ENCODE data around the gene MYNN.

Gene MYNN

GRCh38 chr3:169780742-169781141, 7.5 kb downstream of the MYNN start:
- no peak for DNase-seq

- no peak for DNase-seq
Measured at GRCh38 chr3:169781209-169781855, 8.1 kb downstream of the MYNN start.

GRCh38 chr3:169787120-169787519, 13.9 kb downstream of the MYNN start:
- no peak for DNase-seq

- DNase-seq: no peak
Measured at GRCh38 chr3:169787791-169788190, 14.6 kb downstream of the MYNN start.

- DNase-seq: no peak
Measured at GRCh38 chr3:169790219-169790618, 17.0 kb downstream of the MYNN start.

GRCh38 chr3:169790687-169791429, 17.7 kb downstream of the MYNN start:
- DNase-seq: no peak

- DNase-seq: no peak
Measured at GRCh38 chr3:169792359-169792758, 19.2 kb downstream of the MYNN start.

- no peak for DNase-seq
Measured at GRCh38 chr3:169804681-169805080, 31.5 kb downstream of the MYNN start.

- DNase-seq: no peak
Measured at GRCh38 chr3:169809230-169809795, 36.1 kb downstream of the MYNN start.

- no peak for DNase-seq
Measured at GRCh38 chr3:169811631-169812331, 38.6 kb downstream of the MYNN start.

GRCh38 chr3:169812332-169813235, 39.4 kb downstream of the MYNN start, which contains the start of the genes LRRC34 and LRRIQ4:
LRRC34 (minus strand) TSS chr3:169812904; CDS start chr3:169812548, 356 bp downstream.
LRRIQ4 (plus strand) TSS chr3:169812870; CDS start chr3:169821922, 9,052 bp downstream.
- DNase-seq: peak; percentile 73

- no peak for DNase-seq
Measured at GRCh38 chr3:169813278-169813677, 40.1 kb downstream of the MYNN start.

GRCh38 chr3:169813757-169814517, 40.7 kb downstream of the MYNN start:
- DNase-seq: peak; percentile 75

GRCh38 chr3:169815590-169816150, 42.5 kb downstream of the MYNN start:
- DNase-seq: no peak

- DNase-seq: no peak
Measured at GRCh38 chr3:169818316-169818715, 45.1 kb downstream of the MYNN start.

- DNase-seq: no peak
Measured at GRCh38 chr3:169822091-169822490, 48.9 kb downstream of the MYNN start.

- DNase-seq: no peak
Measured at GRCh38 chr3:169822540-169822939, 49.3 kb downstream of the MYNN start.

GRCh38 chr3:169822983-169823382, 49.8 kb downstream of the MYNN start:
- DNase-seq: no peak

GRCh38 chr3:169825316-169825715, 52.1 kb downstream of the MYNN start:
- no peak for DNase-seq

GRCh38 chr3:169827712-169828111, 54.5 kb downstream of the MYNN start:
- DNase-seq: no peak

GRCh38 chr3:169835533-169835932, 62.3 kb downstream of the MYNN start:
- DNase-seq: no peak
